ENCODE results near the gene TRAPPC1. TPM values are rescaled to one million over a fixed set of nuclear protein-coding genes. Genes with fewer than 3 reads are reported as not detected.

Gene TRAPPC1
- total and polyA plus RNA-seq, 2 of the 4 experiments (the other 2 are of a cell fraction) = 50.4 to 303 TPM

DNA sequence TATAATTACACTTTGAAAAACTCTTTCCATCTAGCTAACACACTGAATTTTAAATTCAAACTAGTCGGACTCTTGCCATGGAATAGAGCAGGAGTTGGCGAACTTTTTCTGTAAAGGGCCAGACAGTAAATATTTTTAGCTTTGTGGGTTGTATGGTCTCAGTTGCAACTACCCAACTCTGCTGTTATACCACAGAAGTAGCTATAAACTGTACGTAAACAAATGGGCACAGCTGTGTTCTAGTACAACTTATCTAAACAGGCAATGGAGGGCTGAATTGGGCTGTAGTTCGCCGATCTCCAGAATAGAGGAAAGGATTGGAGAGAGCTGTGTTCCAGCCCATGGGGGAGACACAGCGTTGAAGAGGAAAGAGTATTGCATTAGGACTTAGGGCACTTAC lies 9.0 kb upstream of the TRAPPC1 start:
- no peak overlapping the region for H3K9ac ChIP-seq (ENCODE audit: low read depth, low read length)
- intact Hi-C loops (cut with micrococcal nuclease) (no loop called here), in situ Hi-C loops (cut with MboI; ENCODE audit: low sequenced_read_pairs) (no loop called here), dilution Hi-C loops (cut with HindIII; ENCODE audit: low sequenced_read_pairs, unreplicated experiment) (no loop called here)
- DNase-seq (no peak), ATAC-seq (ENCODE audit: low read depth) (no peak)
- H3K56ac ChIP-seq (ENCODE audit: extremely low read depth, insufficient read depth, low read length) = no peak overlapping the region
- no peak overlapping the region for H3K23ac ChIP-seq (ENCODE audit: low read depth, low read length)
- no peak overlapping the region for H3K27ac ChIP-seq (ENCODE audit: insufficient read depth, low read length)
- POLR2A ChIA-PET (ENCODE audit: unreplicated experiment) = no interaction called here
- H3K9me3 ChIP-seq (ENCODE audit: control insufficient read depth, insufficient read depth, low read length) = no peaks in the 10 kb centered on the region
- CTCF ChIA-PET = interaction anchor here (1.1 kb wide), 1 partner anchor 48 kb away, joined by 3 read pairs; no protein-coding TSS in a partner anchor
- peaks cover 6 to 16% of the 10 kb centered on the region in 2 experiments for H3K79me1 ChIP-seq (ENCODE audit: low read depth in 1 of 2, low read length in 2 of 2)
- H4K5ac ChIP-seq (ENCODE audit: low read depth, low read length) = no peak overlapping the region
- H2AFZ ChIP-seq (replicated peaks; ENCODE audit: low read length, poor library complexity) = no peak overlapping the region
- peaks cover 58% of the 10 kb centered on the region for H3K36me3 ChIP-seq (ENCODE audit: control insufficient read depth, insufficient read depth, low read length)
- TF ChIP-seq RAD21 (IDR thresholded peaks at IDR 0.05; ENCODE audit: low read length) (no peak), RFX5 (IDR thresholded peaks at IDR 0.05; ENCODE audit: low read depth, low read length) (no peak), FOS (IDR thresholded peaks at IDR 0.05; ENCODE audit: low read depth, low read length) (no peak), POLR2A (IDR thresholded peaks at IDR 0.05; ENCODE audit: low read depth, low read length) (no peak), RCOR1 (IDR thresholded peaks at IDR 0.05; ENCODE audit: insufficient replicate concordance, low read length) (no peak), NFE2L2 (IDR thresholded peaks at IDR 0.05; ENCODE audit: low read depth, low read length) (no peak), CHD1 (IDR thresholded peaks at IDR 0.05; ENCODE audit: low read depth, low read length) (no peak), MAZ (IDR thresholded peaks at IDR 0.05; ENCODE audit: borderline replicate concordance, low read depth, low read length) (no peak), MAFK (IDR thresholded peaks at IDR 0.05; ENCODE audit: low read depth, low read length) (no peak)
- TF ChIP-seq, protein P1, sequence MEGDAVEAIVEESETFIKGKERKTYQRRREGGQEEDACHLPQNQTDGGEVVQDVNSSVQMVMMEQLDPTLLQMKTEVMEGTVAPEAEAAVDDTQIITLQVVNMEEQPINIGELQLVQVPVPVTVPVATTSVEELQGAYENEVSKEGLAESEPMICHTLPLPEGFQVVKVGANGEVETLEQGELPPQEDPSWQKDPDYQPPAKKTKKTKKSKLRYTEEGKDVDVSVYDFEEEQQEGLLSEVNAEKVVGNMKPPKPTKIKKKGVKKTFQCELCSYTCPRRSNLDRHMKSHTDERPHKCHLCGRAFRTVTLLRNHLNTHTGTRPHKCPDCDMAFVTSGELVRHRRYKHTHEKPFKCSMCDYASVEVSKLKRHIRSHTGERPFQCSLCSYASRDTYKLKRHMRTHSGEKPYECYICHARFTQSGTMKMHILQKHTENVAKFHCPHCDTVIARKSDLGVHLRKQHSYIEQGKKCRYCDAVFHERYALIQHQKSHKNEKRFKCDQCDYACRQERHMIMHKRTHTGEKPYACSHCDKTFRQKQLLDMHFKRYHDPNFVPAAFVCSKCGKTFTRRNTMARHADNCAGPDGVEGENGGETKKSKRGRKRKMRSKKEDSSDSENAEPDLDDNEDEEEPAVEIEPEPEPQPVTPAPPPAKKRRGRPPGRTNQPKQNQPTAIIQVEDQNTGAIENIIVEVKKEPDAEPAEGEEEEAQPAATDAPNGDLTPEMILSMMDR (conservative IDR thresholded peaks at IDR 0.05; ENCODE audit: low read depth, low read length) = no peak
- H3K4me3 ChIP-seq (ENCODE audit: insufficient read depth, low read depth, low read length) = no peak overlapping the region
- H3K4me1 ChIP-seq (ENCODE audit: control insufficient read depth, insufficient read depth, low read length) = no peaks in the 10 kb centered on the region
- no peak overlapping the region for H2AK9ac ChIP-seq (replicated peaks; ENCODE audit: low read depth, low read length, poor library complexity)
- H3K4ac ChIP-seq (ENCODE audit: low read depth, low read length) = no peak overlapping the region
- no peak overlapping the region for H2BK15ac ChIP-seq (ENCODE audit: low read depth, low read length)
- no peak overlapping the region for H2BK20ac ChIP-seq (ENCODE audit: low read depth, low read length)
- no peak overlapping the region for H3K14ac ChIP-seq (replicated peaks; ENCODE audit: low read depth, low read length)
- no TSS peak for BruUV-seq (replicated peaks)
- no peak overlapping the region for H3K18ac ChIP-seq (ENCODE audit: low read depth, low read length)
- H3K4me2 ChIP-seq (ENCODE audit: low read depth, low read length) = no peak overlapping the region
- no peak overlapping the region for H4K91ac ChIP-seq (ENCODE audit: insufficient read depth, low read depth, low read length)
- H2AK5ac ChIP-seq (ENCODE audit: low read depth, low read length) = no peak overlapping the region
- H3K9me1 ChIP-seq (ENCODE audit: insufficient read depth, low read length) = no peaks in the 10 kb centered on the region
- no peak overlapping the region for H2BK120ac ChIP-seq (ENCODE audit: low read depth, low read length)
- no peaks in the 10 kb centered on the region for H3K27me3 ChIP-seq (ENCODE audit: control insufficient read depth, insufficient read depth, low read length)
- H4K8ac ChIP-seq (ENCODE audit: low read depth in 2 of 2, low read length in 2 of 2) = no peak overlapping the region
- H2BK5ac ChIP-seq (ENCODE audit: low read depth, low read length, poor library complexity, severe bottlenecking) = no peak overlapping the region
- no peaks in the 10 kb centered on the region for H4K20me1 ChIP-seq (ENCODE audit: insufficient read depth, low read length)
- no CpG with 5 or more reads among the region's 6 CpGs for WGBS, 2 experiments (ENCODE audit: extremely low coverage in 2 of 2, insufficient read length in 1 of 2)

Measured in IMR-90 (cell line).